Spinal cord (tissue), 10 donors: ENCODE measurements around the gene TOMM5. TPM values are rescaled to one million over a fixed set of nuclear protein-coding genes. Genes with fewer than 3 reads are reported as not detected.

Source experiments
- DNase-seq, 6 donors: peaks; one replicate each; pipeline versions ENCODE4 v3.0.0 to v3.0.0-alpha.2; 2013 to 2015; ENCODE audit warnings: low spot score in 6 of 6, low read depth in 4 of 6
- H3K27ac ChIP-seq: one replicate; pipeline ENCODE4 v1.5.1; 2013; ENCODE audit warnings: low read depth, low read length, control low read depth
- H3K27me3 ChIP-seq: one replicate; pipeline ENCODE4 v1.6.1; 2013; ENCODE audit warnings: low read length; ENCODE audit not compliant: control insufficient read depth, insufficient read depth
- H3K36me3 ChIP-seq: one replicate; pipeline ENCODE4 v1.6.1; 2013; ENCODE audit warnings: low read length; ENCODE audit not compliant: control insufficient read depth, insufficient read depth
- H3K4me1 ChIP-seq: one replicate; pipeline ENCODE4 v1.6.1; 2013; ENCODE audit warnings: low read length; ENCODE audit not compliant: control insufficient read depth, insufficient read depth
- H3K4me3 ChIP-seq: one replicate; pipeline ENCODE4 v1.5.1; 2013; ENCODE audit warnings: low read depth, low read length, control low read depth
- H3K9me3 ChIP-seq: one replicate; pipeline ENCODE4 v1.6.1; 2013; ENCODE audit warnings: low read length; ENCODE audit not compliant: control insufficient read depth, insufficient read depth
- WGBS: methylation state at CpG from one replicate; pipeline ENCODE4 v1.1.5; 2013; ENCODE audit warnings: missing lambda C conversion rate; ENCODE audit not compliant: insufficient coverage; 5-methylcytosine and 5-hydroxymethylcytosine counted together
- long read RNA-seq, 4 donors: transcript quantifications; one replicate each; lab custom pipeline, GENCODE V29; 2026
- polyA plus RNA-seq, 2 donors: library from polyadenylated mRNA; unstranded; fragments of 120-200 nt; gene quantifications; one replicate each; pipeline ENCODE4 v1.2.1, GENCODE V29; 2013; ENCODE audit not compliant: insufficient read length in 2 of 2
- total RNA-seq, 2 donors: library from RNA; depleted of rRNA in 1 of 2; stranded (reverse); fragments of 120-200 nt in 1 of 2; fragments of >200 nt in 1 of 2; gene quantifications; one replicate each; pipeline versions ENCODE4 v1.2.3 to v1.2.4, GENCODE V29; 2013 to 2014
- donor health status: healthy.

Gene TOMM5
- total RNA-seq (100 to 1,000 TPM in 1 of 2 donors, 10 to 100 TPM in 1; 99.8 to 130 TPM), polyA plus RNA-seq (100 to 1,000 TPM; 105 to 115 TPM)
- long read RNA-seq, donor 1, transcript TOMM5-201 (2 exons, 751 nt), result major isoform, 130 of 131 reads
- long read RNA-seq, donor 1, partial matches to known transcripts, result 0 of 131 reads
- long read RNA-seq, donor 1, other reads (novel, unspliced or antisense), result 0 of 131 reads
- long read RNA-seq, donor 2, transcript TOMM5-201 (2 exons, 751 nt), result major isoform, 51 of 58 reads
- long read RNA-seq, donor 2, partial matches to known transcripts, result 5 of 58 reads
- long read RNA-seq, donor 2, other reads (novel, unspliced or antisense), result 0 of 58 reads
- long read RNA-seq, donor 3, transcript TOMM5-201 (2 exons, 751 nt), result major isoform, 60 of 61 reads
- long read RNA-seq, donor 3, partial matches to known transcripts, result 0 of 61 reads
- long read RNA-seq, donor 3, other reads (novel, unspliced or antisense), result 0 of 61 reads
- long read RNA-seq, donor 4, transcript TOMM5-201 (2 exons, 751 nt), result major isoform, 184 of 188 reads
- long read RNA-seq, donor 4, partial matches to known transcripts, result 0 of 188 reads
- long read RNA-seq, donor 4, other reads (novel, unspliced or antisense), result 0 of 188 reads

GRCh38 chr9:37592108-37592951 is at the start of gene TOMM5:
Gene TOMM5, minus strand, starts transcription at chr9:37592597. Its CDS starts 65 bp downstream, at chr9:37592532.
- peak; percentile 79 to 98 (median 91) for DNase-seq
- Histone ChIP-seq H3K36me3 (peaks cover 4% of the 10 kb centered on the region), H3K27me3 (no peaks in the 10 kb centered on the region), H3K4me1 (peaks cover 24% of the 10 kb centered on the region), H3K4me3 (peak within 1 kb of the TSS; percentile 96), H3K27ac (peak within 1 kb of the TSS; percentile 80), H3K9me3 (no peaks in the 10 kb centered on the region)
- WGBS, result under 1% methylated on average over 63 of the region's 72 CpGs

DNA sequence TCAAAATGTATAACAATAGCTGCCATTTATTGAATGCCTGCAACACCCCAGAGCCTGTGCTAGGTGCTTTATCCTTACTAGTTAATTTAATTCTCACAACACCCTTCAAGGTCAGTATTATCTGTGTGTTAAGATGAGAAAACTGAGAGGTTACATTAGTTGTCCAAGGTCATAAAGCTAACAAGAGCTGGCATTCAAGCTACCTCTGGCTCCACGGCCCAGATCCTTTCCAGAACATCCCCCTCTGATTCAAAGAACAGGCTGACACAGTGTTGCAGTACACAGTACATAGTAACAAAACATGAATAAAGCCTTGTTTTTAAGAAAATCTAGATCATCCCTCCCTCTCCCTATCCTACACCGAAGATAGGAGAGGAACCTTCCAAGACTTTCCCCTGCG is 48.9 kb upstream of the TOMM5 start:
- no peak for DNase-seq
- 33% methylated on average over 1 of the region's 3 CpGs for WGBS
- no peaks in the 10 kb centered on the region for H3K36me3 ChIP-seq
- no peak overlapping the region for H3K27ac ChIP-seq
- no peak overlapping the region for H3K4me3 ChIP-seq
- H3K9me3 ChIP-seq, result no peaks in the 10 kb centered on the region
- H3K4me1 ChIP-seq, result no peaks in the 10 kb centered on the region
- no peaks in the 10 kb centered on the region for H3K27me3 ChIP-seq

DNA sequence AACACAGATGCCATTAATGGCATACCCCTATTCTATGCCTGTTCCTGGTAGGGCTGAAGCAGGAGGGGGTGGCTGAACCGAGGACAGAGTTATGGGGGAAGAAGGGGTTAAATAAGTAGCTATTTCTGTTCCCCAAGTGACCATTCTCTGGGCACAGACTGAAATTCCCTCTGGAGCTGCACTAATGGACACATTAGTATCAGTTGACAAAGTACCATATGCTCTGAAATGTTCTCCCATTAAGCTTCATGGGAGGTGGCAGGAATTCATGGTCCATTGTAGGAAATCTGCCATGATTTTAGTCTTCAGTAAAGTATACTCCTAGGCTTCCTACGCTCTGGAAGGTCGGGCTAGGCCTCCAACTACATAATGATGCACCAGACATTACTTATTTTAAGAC is 47.8 kb upstream of the TOMM5 start:
- H3K36me3 ChIP-seq, result no peaks in the 10 kb centered on the region
- DNase-seq, result peak in 1 of 6 donors; percentile 76
- WGBS, result no CpG with 5 or more reads among the region's 3 CpGs
- no peaks in the 10 kb centered on the region for H3K4me1 ChIP-seq
- no peak overlapping the region for H3K4me3 ChIP-seq
- H3K27ac ChIP-seq, result no peak overlapping the region
- H3K9me3 ChIP-seq, result no peaks in the 10 kb centered on the region
- no peaks in the 10 kb centered on the region for H3K27me3 ChIP-seq

DNA sequence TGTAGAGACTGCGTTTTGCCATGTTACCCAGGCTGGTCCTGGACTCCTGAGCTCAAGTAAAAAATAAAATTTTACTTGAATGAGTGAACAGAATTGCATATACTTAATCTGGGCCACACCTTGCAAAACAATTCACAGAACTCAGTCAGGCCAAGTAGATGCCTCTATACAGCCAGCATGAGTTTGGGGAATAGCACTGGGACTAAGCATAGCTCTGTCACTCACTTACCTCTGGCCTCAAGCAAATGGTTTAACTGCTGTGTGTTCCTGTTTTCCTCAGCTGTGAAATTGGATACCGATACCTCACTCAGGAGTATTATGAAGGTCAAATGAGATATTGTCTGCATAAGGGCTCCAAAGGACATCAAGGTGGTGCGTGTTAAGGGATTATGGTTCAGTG is 47.4 kb upstream of the TOMM5 start:
- Histone ChIP-seq H3K27me3 (no peaks in the 10 kb centered on the region), H3K4me3 (no peak overlapping the region)
- WGBS, result 86% methylated on average over 1 of the region's 3 CpGs

GRCh38 chr9:37639109-37639762 is 46.8 kb upstream of the TOMM5 start:
- Histone ChIP-seq H3K27ac (no peak overlapping the region), H3K4me3 (no peak overlapping the region), H3K9me3 (no peaks in the 10 kb centered on the region), H3K36me3 (no peaks in the 10 kb centered on the region), H3K27me3 (no peaks in the 10 kb centered on the region), H3K4me1 (no peaks in the 10 kb centered on the region)
- WGBS, result 89% methylated on average over 1 of the region's 4 CpGs
- DNase-seq, result no peak

More for the DNA sequence above, 47.4 kb upstream of the TOMM5 start:
- no peak for DNase-seq
- no peak overlapping the region for H3K27ac ChIP-seq
- H3K4me1 ChIP-seq, result no peaks in the 10 kb centered on the region
- H3K36me3 ChIP-seq, result no peaks in the 10 kb centered on the region
- H3K9me3 ChIP-seq, result no peaks in the 10 kb centered on the region

- no peak overlapping the region for H3K27ac ChIP-seq
- WGBS, result 96% methylated on average over 31 of the region's 39 CpGs
- no peak for DNase-seq
- no peak overlapping the region for H3K4me3 ChIP-seq
- no peaks in the 10 kb centered on the region for H3K36me3 ChIP-seq
- H3K9me3 ChIP-seq, result no peaks in the 10 kb centered on the region
- H3K4me1 ChIP-seq, result no peaks in the 10 kb centered on the region
- no peaks in the 10 kb centered on the region for H3K27me3 ChIP-seq
Observed at GRCh38 chr9:37636511-37637448, 44.4 kb upstream of the TOMM5 start.

DNA sequence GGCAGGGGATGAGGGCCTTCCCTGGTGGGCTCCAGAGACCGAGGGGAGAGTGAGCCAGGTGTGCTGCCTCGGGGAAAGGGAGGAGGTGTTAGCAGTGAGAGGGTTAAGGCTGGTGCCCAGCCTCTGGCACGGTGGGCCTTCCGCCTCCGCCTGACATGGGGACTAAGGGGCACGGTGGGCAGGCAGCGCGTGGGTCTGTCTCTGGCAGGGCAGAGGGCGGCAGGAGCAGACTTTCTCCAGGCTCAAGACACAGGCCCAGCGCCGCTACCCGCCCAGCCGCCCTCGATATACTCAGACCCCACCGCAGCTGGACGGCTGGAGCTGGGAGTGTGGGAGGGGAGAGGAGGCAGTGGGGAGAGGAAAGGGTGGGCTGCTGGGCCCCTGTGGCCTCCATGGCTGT is 43.4 kb upstream of the TOMM5 start:
- Histone ChIP-seq H3K27me3 (no peaks in the 10 kb centered on the region), H3K4me3 (no peak overlapping the region), H3K9me3 (no peaks in the 10 kb centered on the region), H3K36me3 (no peaks in the 10 kb centered on the region), H3K27ac (no peak overlapping the region), H3K4me1 (no peaks in the 10 kb centered on the region)
- WGBS, result 71% methylated on average over 12 of the region's 16 CpGs
- DNase-seq, result no peak

- 100% methylated on average over 3 of the region's 4 CpGs for WGBS
- no peak for DNase-seq
- no peaks in the 10 kb centered on the region for H3K27me3 ChIP-seq
Observed at GRCh38 chr9:37632479-37632878, 40.1 kb upstream of the TOMM5 start.

More at GRCh38 chr9:37632479-37632878, 40.1 kb upstream of the TOMM5 start:
- Histone ChIP-seq H3K27ac (no peak overlapping the region), H3K4me3 (no peak overlapping the region), H3K4me1 (no peaks in the 10 kb centered on the region), H3K9me3 (no peaks in the 10 kb centered on the region), H3K36me3 (no peaks in the 10 kb centered on the region)
